Measurements from ENCODE around the gene FAM163A.

DNA sequence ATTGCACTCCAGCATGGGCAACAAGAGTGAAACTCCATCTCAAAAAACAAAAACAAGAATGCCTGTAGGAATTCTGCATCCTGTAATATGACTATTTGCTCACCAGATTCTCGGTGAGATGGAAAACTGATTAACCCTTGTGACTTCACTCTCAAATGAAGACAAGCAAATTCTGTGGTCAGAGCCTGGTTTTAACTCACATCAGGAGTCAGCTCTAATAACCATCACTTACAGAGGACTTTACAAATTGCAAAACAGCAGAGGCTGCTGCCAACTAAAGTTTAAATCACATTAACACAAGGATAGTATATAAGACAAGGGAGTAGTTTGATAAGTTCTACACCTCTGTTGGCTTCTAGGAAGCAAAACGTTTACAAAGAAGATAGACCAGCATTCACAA, 35.7 kb upstream of the FAM163A start:
- no peak for TF ChIP-seq GATA2 (IDR thresholded peaks at IDR 0.05; ENCODE audit: low read depth, low read length)
- TF ChIP-seq GATA3 (IDR thresholded peaks at IDR 0.05; ENCODE audit: low read depth, low read length) = no peak

Data from SH-SY5Y (cell line).